Measurements from ENCODE around the gene DNAAF3. TPM values are rescaled to one million over a fixed set of nuclear protein-coding genes. Genes with fewer than 3 reads are reported as not detected.
A peak's percentile ranks its signal among the peaks of the same experiment; 100 is the strongest.

The DNAAF3 gene
- polyA plus RNA-seq, 1 of the 3 experiments (the other 2 are of a cell fraction), result 2.4 TPM

GRCh38 chr19:55178781-55179599 is 12.6 kb upstream of the DNAAF3 start:
- TF ChIP-seq RXRA (IDR thresholded peaks at IDR 0.05; ENCODE audit: borderline replicate concordance, low read depth) (no peak), USF1 (IDR thresholded peaks at IDR 0.05; ENCODE audit: borderline replicate concordance, low read depth) (no peak), EP300 (IDR thresholded peaks at IDR 0.05; ENCODE audit: borderline replicate concordance in 1 of 2, low read depth in 1 of 2, low read length in 1 of 2) (peak in 1 of 2 experiments; percentile 29; a peak in 1 of 4 replicates), SMC3 (IDR thresholded peaks at IDR 0.05; ENCODE audit: low read depth, low read length) (no peak), TAF1 (IDR thresholded peaks at IDR 0.05; ENCODE audit: borderline replicate concordance, low read depth, low read length) (no peak), TCF12 (IDR thresholded peaks at IDR 0.05) (no peak), CHD2 (IDR thresholded peaks at IDR 0.05; ENCODE audit: low read length, partially characterized antibody) (peak; percentile 8), YY1 (IDR thresholded peaks at IDR 0.05; ENCODE audit: low read depth) (0 out of 2 replicates have a peak, but pooled peaks have one; percentile 10), SIN3A (IDR thresholded peaks at IDR 0.05; ENCODE audit: borderline replicate concordance, low read depth, low read length) (0 out of 2 replicates have a peak, but pooled peaks have one; percentile 38), RAD21 (IDR thresholded peaks at IDR 0.05; ENCODE audit: low read length) (peak; percentile 29), MXI1 (IDR thresholded peaks at IDR 0.05; ENCODE audit: low read depth, low read length) (peak; percentile 95), ELF1 (IDR thresholded peaks at IDR 0.05) (no peak), RFX5 (IDR thresholded peaks at IDR 0.05; ENCODE audit: low read length) (peak; percentile 86), TEAD4 (IDR thresholded peaks at IDR 0.05; ENCODE audit: borderline replicate concordance, insufficient read depth) (no peak)
- TF ChIP-seq, protein P1, sequence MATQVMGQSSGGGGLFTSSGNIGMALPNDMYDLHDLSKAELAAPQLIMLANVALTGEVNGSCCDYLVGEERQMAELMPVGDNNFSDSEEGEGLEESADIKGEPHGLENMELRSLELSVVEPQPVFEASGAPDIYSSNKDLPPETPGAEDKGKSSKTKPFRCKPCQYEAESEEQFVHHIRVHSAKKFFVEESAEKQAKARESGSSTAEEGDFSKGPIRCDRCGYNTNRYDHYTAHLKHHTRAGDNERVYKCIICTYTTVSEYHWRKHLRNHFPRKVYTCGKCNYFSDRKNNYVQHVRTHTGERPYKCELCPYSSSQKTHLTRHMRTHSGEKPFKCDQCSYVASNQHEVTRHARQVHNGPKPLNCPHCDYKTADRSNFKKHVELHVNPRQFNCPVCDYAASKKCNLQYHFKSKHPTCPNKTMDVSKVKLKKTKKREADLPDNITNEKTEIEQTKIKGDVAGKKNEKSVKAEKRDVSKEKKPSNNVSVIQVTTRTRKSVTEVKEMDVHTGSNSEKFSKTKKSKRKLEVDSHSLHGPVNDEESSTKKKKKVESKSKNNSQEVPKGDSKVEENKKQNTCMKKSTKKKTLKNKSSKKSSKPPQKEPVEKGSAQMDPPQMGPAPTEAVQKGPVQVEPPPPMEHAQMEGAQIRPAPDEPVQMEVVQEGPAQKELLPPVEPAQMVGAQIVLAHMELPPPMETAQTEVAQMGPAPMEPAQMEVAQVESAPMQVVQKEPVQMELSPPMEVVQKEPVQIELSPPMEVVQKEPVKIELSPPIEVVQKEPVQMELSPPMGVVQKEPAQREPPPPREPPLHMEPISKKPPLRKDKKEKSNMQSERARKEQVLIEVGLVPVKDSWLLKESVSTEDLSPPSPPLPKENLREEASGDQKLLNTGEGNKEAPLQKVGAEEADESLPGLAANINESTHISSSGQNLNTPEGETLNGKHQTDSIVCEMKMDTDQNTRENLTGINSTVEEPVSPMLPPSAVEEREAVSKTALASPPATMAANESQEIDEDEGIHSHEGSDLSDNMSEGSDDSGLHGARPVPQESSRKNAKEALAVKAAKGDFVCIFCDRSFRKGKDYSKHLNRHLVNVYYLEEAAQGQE (IDR thresholded peaks at IDR 0.05; ENCODE audit: low read depth, low read length), result peak; percentile 44; the same call in 1 of the 2 replicates
- TF ChIP-seq, protein P2, sequence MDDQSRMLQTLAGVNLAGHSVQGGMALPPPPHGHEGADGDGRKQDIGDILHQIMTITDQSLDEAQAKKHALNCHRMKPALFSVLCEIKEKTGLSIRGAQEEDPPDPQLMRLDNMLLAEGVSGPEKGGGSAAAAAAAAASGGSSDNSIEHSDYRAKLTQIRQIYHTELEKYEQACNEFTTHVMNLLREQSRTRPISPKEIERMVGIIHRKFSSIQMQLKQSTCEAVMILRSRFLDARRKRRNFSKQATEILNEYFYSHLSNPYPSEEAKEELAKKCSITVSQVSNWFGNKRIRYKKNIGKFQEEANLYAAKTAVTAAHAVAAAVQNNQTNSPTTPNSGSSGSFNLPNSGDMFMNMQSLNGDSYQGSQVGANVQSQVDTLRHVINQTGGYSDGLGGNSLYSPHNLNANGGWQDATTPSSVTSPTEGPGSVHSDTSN (IDR thresholded peaks at IDR 0.05), result no peak
- Histone ChIP-seq H3K36me3 (replicated peaks in 1 of 2; ENCODE audit: control insufficient read depth in 1 of 2, insufficient read depth in 2 of 2, low read length in 1 of 2) (no peaks in the 10 kb centered on the region), H3K79me2 (ENCODE audit: insufficient read depth) (no peaks in the 10 kb centered on the region), H3K4me1 (ENCODE audit: control insufficient read depth in 1 of 2, insufficient read depth in 2 of 2, low read depth in 1 of 2, low read length in 1 of 2) (peaks cover 0 to 6% of the 10 kb centered on the region in 2 experiments; a peak in 1 of 4 replicates), H4K20me1 (ENCODE audit: insufficient read depth) (no peaks in the 10 kb centered on the region), H3K4me3 (ENCODE audit: low read depth in 2 of 2, low read length in 1 of 2) (peak overlapping the region; percentile 54 to 56), H3K27me3 (ENCODE audit: insufficient read depth) (peaks cover 29% of the 10 kb centered on the region), H3K9ac (peak overlapping the region; percentile 53; the same call in 1 of the 2 replicates), H3K9me2 (no peaks in the 10 kb centered on the region), H3K27ac (ENCODE audit: low read depth in 2 of 2, low read length in 1 of 2) (peak overlapping the region in 1 of 2 experiments; percentile 77; a peak in 1 of 4 replicates), H3K9me3 (no peaks in the 10 kb centered on the region), H3K4me2 (peak overlapping the region; percentile 83), H2AFZ (ENCODE audit: low read depth) (0 out of 2 replicates have a peak overlapping the region, but pooled peaks have one; percentile 57), H3F3A (replicated peaks; ENCODE audit: insufficient read depth) (no peaks in the 10 kb centered on the region)
- ChIA-PET POLR2A (interaction anchor here (0.9 to 3.5 kb wide), 7 partner anchors 28 to 228 kb away, joined by 3 to 14 read pairs (median 5); partner anchors contain the start of genes BRSK1, PPP6R1, TMEM86B and UBE2S), CTCF (interaction anchor here (0.6 to 2.4 kb wide), 8 partner anchors 7 to 239 kb away, joined by 3 to 12 read pairs (median 4); partner anchors contain the start of gene DNAAF3)
- WGBS (ENCODE audit: low lambda C conversion rate), result 8% methylated on average over 28 of the region's 61 CpGs
- DNase-seq, result peak; percentile 97
